HG02870 (cell line): ENCODE measurements around the gene NLN.
"Not testable (repeated sequence)": the region's sequence is repeated elsewhere in the genome, so short reads cannot be mapped to it uniquely, and the experiment has no call there.

Experiments
- ATAC-seq: cut with Tn5 transposase; IDR thresholded peaks from one replicate; pipeline ENCODE4 v1.9.1; 2021; ENCODE audit warnings: mild to moderate bottlenecking, moderate library complexity; ENCODE audit not compliant: unreplicated experiment

NLN gene

DNA sequence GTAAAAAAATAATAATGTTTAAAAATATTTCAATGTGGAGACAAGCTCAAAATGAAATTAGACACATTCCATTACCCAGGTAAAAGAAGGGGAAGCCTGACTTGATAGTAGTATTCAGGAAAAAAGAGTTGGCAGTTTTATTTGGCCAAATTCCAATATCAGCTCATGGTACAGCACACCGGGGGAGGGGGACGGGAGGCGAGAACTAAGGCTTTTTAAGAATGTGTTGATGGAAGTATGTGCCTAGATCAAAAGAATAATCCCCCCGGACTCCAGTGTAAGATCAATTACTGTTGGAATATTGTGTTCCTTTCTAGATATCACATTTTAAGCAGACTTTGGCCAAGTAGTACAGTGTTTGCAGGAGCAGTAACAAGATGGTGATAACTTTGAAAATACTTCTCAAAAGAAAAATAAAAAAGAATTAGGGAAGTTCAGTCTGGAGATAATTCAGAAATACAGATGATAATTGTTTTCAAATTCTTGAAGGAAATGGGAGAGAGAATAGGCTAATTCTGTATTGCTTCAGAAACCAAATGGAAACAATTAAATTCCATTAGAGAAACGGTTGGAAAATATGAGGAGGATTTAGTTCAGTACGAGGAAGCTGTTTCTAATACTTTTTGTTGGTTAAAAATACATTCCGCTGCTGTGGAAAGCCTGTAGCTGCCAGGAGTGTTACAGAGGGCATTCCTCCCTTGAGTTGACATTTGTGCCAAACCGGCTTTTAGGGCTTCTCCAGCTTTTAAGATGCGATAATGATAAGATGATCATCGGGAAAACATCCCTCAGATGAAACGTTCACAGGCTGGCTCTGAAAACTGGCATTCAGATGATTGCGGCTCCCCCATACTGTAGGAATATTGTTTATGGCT, 106.3 kb downstream of the NLN start:
- no peak for ATAC-seq

GRCh38 chr5:65830856-65831255, 108.9 kb downstream of the NLN start:
- no peak for ATAC-seq

- ATAC-seq = no peak
Measured at GRCh38 chr5:65831276-65831675, 109.3 kb downstream of the NLN start.

- ATAC-seq = no peak
Measured at GRCh38 chr5:65832152-65832551, 110.1 kb downstream of the NLN start.

DNA sequence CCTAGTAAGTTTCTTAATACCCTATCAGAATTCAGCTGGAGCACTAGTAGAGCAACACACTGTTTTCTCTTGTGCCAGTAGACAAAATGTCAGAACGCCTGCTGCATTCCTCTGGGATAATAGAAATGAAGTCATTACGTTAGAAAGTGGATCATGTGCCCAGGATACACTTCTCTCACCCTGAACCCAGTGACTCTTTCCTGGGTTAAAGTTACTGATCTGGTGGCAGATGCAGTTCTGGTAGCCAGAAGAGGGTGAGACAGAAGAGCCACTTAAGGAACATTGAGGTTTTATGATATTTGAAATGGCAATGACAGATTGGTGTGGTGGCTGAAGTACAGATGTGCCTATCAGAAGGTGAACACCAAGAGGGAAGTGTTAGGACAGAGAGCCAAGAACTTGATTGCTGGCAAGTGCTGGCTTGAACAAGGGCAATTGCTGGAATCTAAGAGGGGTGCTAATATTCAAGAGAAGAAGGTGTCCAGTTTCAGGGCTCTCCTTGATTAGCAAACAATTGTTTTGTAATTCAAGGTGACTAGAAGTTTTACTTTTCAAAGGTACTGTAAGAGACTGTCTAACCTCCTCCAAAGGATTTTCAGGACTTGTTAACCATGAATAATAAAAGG, 110.7 kb downstream of the NLN start:
- ATAC-seq = no peak

GRCh38 chr5:65833780-65834179, 111.8 kb downstream of the NLN start:
- ATAC-seq = no peak

GRCh38 chr5:65834306-65834705, 112.3 kb downstream of the NLN start:
- ATAC-seq = no peak

GRCh38 chr5:65835191-65835590, 113.2 kb downstream of the NLN start:
- no peak for ATAC-seq

- no peak for ATAC-seq
Measured at GRCh38 chr5:65837139-65837538, 115.1 kb downstream of the NLN start.

- not testable (repeated sequence) for ATAC-seq
Measured at GRCh38 chr5:65839170-65839569, 117.2 kb downstream of the NLN start.

DNA sequence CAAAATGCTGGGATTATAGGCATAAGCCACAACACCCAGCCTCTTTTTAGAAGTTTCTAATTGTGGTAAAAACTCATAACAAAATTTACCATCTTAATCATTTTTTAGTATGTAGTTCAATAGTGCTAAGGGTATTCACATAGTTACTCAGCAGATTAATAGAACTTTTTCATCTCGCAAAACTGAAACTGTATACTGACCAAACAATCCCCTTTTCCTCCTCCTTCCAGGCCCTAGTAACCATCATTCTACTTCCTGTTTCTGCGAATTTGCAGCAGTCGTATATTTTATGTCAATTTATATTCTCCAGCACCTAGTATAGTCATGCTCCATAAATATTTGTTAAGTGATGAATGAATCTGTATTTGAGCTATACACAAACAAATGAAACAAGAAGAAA, 118.1 kb downstream of the NLN start:
- ATAC-seq = no peak

GRCh38 chr5:65844763-65845162, 122.8 kb downstream of the NLN start:
- ATAC-seq = not testable (repeated sequence)

DNA sequence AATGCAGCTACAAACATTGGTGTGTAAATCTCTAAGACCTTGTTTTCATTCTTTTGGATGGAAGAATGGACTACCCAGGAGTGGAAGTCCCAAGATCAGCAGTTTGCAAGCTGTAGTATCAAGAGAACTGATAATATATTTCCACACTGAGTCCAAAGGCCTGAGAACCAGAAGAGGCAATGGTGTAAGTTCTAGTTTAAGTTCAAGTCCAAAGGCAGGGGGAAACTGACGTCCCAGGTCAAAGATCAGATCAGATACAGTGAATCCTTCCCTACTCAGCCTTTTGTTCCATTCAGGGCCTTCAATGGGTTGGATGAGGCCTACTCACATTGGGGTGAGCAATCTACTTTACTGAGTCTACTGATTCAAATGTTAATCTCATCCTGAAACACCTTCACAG, 124.1 kb downstream of the NLN start:
- ATAC-seq = no peak

DNA sequence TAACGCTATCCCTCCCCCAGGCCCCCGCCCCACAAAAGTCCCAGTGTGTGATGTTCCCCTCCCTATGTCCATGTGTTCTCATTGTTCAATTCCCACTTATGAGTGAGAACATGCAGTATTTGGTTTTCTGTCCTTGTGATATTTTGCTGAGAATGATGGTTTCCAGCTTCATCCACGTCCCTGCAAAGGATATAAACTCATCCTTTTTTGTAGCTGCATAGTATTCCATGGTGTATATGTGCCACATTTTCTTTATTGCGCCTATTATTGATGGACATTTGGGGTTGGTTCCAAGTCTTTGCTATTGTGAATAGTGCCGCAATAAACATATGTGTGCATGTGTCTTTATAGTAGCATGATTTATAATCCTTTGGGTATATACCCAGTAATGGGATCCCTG, 125.0 kb downstream of the NLN start:
- ATAC-seq = not testable (repeated sequence)

DNA sequence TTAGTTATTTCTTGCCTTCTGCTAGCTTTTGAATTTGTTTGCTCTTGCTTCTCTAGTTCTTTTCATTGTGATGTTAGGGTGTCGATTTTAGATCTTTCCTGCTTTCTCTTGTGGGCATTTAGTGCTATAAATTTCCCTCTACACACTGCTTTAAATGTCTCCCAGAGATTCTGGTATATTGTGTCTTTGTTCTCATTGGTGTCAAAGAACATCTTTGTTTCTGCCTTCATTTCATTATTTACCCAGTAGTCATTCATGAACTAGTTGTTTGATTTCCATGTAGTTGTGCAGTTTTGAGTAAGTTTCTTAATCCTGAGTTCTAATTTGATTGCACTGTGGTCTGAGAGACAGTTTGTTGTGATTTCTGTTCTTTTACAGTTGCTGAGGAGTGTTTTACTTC, 127.9 kb downstream of the NLN start:
- ATAC-seq = not testable (repeated sequence)

DNA sequence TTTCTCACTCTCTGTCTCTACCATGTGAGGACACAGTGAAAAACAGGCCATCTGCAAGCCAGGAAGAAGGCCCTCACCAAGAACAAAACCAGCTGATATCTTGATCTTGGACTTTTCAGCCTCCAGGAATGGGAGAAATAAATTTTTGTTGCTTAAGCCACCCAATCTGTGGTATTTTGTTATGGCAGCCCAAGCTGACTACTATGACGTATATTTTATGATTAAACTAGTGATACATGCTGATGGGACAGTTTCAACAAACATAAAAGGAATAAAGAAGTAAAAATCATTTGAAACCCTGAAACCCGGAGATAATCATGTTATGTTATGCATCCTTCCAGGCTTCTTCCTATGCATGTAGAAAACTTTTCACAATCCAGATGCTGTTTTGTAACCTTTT, 132.9 kb downstream of the NLN start:
- ATAC-seq = no peak

DNA sequence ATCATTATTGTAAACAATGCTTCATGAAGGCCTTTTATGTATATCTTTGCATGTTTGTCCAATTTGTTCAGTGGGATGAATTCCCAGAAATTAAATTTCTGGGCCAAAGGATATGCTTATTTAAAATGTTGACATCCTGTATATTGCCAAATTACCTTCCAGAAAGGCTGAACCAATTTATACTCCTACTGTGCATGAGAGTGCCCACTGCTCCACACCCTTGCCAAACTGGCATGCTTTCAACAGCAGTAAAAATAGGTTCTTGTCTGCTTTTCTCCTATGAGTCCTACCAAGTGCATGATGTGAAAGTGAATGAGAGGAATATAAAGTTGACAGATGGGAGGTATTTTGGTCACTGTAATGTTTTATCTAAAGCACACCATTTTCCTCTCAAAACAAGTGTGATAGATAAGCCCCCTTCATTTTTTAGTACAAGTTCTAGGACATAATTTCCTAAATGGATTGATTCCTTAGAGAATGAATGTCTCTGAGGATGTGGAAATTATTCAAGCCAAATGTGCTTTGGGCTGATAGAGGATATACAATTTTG, 133.8 kb downstream of the NLN start:
- ATAC-seq = no peak

- ATAC-seq = no peak
Measured at GRCh38 chr5:65856520-65856919, 134.5 kb downstream of the NLN start.

DNA sequence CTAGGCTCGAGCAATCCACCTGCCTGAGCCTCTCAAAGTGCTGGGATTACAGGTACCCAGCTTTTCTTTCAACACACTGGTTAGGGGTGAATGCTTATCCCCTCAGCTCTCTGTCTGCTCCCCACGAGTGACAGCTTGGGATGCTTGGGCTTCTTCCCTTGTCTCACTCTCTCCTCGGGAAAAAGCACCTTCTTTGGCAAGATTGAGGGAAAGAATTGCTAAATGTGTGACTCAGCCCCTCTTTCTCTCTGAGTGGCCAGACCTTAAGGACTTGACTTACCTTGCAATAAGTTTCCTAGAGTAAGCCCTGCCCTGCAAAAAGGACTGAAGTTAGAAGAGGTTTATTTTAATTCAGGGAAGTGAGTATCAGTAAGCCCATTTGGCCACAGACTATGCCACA, 136.3 kb downstream of the NLN start:
- no peak for ATAC-seq

DNA sequence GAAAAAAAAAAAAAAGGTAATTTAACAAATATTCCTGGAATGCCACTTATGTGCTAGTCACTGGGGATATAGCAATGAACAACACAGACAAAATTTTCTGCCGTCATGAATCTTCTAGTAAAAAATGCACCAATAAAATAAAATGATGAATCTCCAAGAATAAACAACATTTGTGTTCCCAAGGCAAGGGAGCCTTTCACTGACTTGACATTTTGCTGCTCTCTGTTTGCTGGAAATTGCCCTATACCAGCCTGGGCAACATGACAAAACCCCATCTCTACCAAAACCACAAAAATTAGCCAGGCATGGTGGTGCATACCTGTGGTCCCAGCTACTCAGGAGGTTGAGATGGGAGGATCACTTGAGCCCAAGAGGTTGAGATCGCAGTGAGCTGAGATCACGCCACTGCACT, 139.8 kb downstream of the NLN start:
- ATAC-seq = no peak

- no peak for ATAC-seq
Measured at GRCh38 chr5:65862384-65862783, 140.4 kb downstream of the NLN start.

DNA sequence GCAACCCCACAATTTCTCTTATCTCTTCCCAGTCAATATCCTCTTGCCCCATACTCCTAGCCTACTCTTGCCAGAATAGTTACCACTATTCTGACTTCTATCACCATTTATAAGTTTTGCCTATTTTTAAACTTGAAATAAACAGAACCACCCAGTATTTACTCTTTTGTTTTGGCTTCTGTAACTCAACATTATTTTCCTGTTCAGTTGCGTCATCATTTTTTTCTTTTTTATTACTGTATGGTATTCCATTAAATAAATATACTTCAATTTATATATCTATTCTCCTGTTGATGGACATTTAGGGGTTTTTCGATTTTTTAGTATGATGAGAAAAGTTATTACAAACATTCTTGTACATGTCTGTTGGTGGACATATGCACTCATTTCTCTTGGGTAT, 141.7 kb downstream of the NLN start:
- no peak for ATAC-seq
